ENCODE data around the gene TXNDC15. TPM values are rescaled to one million over a fixed set of nuclear protein-coding genes. Genes with fewer than 3 reads are reported as not detected.

The TXNDC15 gene
- total RNA-seq, 4 donors from 2014 or later: 68.5 to 119 (median 82.6) TPM

DNA sequence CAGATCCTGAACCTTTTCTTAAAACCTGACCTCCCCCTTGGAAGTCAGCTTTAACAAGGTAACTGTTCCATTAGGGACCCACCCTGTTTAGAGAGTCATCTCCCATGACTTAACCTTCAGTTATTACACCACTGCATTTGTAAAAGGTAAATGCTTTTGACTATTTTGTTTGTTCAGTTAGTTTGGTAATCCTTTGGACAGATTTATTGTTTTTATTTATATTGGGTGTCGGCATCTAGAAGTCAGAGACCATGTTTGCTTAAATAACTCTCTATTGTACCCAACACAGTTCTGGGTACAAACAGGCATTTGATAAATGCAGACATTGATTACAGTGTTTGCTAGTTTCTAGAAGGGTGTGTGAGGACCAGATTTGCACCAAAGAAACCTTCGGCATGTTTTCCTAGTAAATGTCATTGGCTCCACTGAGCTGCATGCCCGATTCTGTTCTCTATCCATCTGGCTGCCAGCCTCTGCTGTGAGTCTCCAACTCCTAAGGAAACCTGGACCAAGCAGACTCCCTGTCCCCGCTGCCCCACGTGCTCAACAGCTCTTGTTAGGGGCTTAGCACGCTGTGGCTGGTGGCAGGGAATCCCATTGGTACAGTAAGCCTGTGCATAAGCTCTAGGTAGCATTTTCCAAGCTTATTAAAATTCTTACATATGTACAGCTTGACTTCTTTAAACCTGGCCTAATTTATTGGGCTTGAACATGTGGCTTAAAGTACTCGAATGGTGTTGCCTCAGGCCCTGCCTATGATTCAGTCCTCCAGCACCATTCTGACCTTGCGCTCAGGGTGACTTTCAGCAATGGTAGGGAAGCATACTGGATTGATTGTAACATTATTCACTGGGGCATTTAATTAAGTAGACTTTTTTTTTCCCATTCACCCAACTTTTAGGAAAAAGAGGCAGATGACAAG lies 37.4 kb downstream of the TXNDC15 start:
- Histone ChIP-seq H3K36me3 (peaks cover 0 to 56% of the 10 kb centered on the region in 2 donors), H3K9me3 (no peaks in the 10 kb centered on the region), H3K4me3 (no peak overlapping the region), H3K27ac (no peak overlapping the region), H3K27me3 (no peaks in the 10 kb centered on the region), H3K4me1 (no peaks in the 10 kb centered on the region)
- no peak for ATAC-seq
- TF ChIP-seq POLR2AphosphoS5 (IDR thresholded peaks at IDR 0.05) (no peak), CTCF (IDR thresholded peaks at IDR 0.05) (no peak), POLR2A (IDR thresholded peaks at IDR 0.05) (no peak), EP300 (IDR thresholded peaks at IDR 0.05) (no peak)
- WGBS, 2 donors (ENCODE audit: low coverage in 1 of 2): 90 to 93% methylated on average over 6 of the region's 8 CpGs

GRCh38 chr5:134913254-134913653 lies 39.1 kb downstream of the TXNDC15 start:
- TF ChIP-seq POLR2AphosphoS5 (IDR thresholded peaks at IDR 0.05) (no peak), POLR2A (IDR thresholded peaks at IDR 0.05) (no peak), CTCF (IDR thresholded peaks at IDR 0.05) (no peak), EP300 (IDR thresholded peaks at IDR 0.05) (no peak)
- no peak for ATAC-seq
- H3K4me3 ChIP-seq: no peak overlapping the region

DNA sequence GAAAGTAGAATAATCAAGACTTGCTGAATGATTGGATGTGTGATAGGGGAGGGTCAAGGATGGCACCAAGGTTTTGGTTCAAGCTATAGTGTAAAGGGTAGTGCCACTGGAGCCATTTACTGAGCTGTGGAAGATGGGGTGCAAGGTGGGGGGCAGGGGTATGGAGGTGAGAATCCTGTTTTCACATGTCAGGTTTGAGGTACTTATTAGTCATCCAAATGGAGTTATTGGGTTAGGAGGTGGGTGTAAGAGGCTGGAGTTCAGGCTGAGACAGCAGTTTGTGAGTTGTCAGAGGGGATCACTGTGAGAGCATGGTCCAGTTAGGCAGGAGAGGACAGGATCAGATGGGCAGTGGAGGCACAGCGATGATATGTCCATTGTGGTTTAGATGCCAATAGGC lies 39.6 kb downstream of the TXNDC15 start:
- H3K36me3 ChIP-seq: peaks cover 0 to 59% of the 10 kb centered on the region in 2 donors
- no peaks in the 10 kb centered on the region for H3K27me3 ChIP-seq
- no peak for TF ChIP-seq POLR2A (IDR thresholded peaks at IDR 0.05)
- no peak for TF ChIP-seq POLR2AphosphoS5 (IDR thresholded peaks at IDR 0.05)
- no peak for TF ChIP-seq EP300 (IDR thresholded peaks at IDR 0.05)
- no peak for TF ChIP-seq CTCF (IDR thresholded peaks at IDR 0.05)
- H3K9me3 ChIP-seq: no peaks in the 10 kb centered on the region
- no peak overlapping the region for H3K4me3 ChIP-seq
- H3K4me1 ChIP-seq: peaks cover 0 to 6% (median 0%) of the 10 kb centered on the region in 3 donors
- no peak for ATAC-seq
- 88 to 100% methylated on average over 1 of the region's 1 CpG for WGBS, 2 donors (ENCODE audit: low coverage in 1 of 2)
- H3K27ac ChIP-seq: no peak overlapping the region

More at GRCh38 chr5:134913254-134913653, 39.1 kb downstream of the TXNDC15 start:
- Histone ChIP-seq H3K9me3 (no peaks in the 10 kb centered on the region), H3K36me3 (peaks cover 0 to 59% of the 10 kb centered on the region in 2 donors), H3K4me1 (peaks cover 0 to under 1% (median 0%) of the 10 kb centered on the region in 3 donors), H3K27ac (no peak overlapping the region), H3K27me3 (no peaks in the 10 kb centered on the region)
- WGBS, 2 donors (ENCODE audit: low coverage in 1 of 2): 67 to 100% methylated on average over 2 to 3 of the region's 3 CpGs

GRCh38 chr5:134917070-134917815 lies 43.1 kb downstream of the TXNDC15 start:
- H3K9me3 ChIP-seq: no peaks in the 10 kb centered on the region
- H3K36me3 ChIP-seq: peaks cover 0 to 36% of the 10 kb centered on the region in 2 donors
- TF ChIP-seq POLR2AphosphoS5 (IDR thresholded peaks at IDR 0.05) (no peak), POLR2A (IDR thresholded peaks at IDR 0.05) (no peak), EP300 (IDR thresholded peaks at IDR 0.05) (no peak), CTCF (IDR thresholded peaks at IDR 0.05) (no peak)
- no peak overlapping the region for H3K27ac ChIP-seq
- H3K4me3 ChIP-seq: no peak overlapping the region
- no peaks in the 10 kb centered on the region for H3K27me3 ChIP-seq
- no peak for ATAC-seq
- WGBS, 2 donors (ENCODE audit: low coverage in 1 of 2): 79 to 84% methylated on average over 7 to 8 of the region's 10 CpGs
- peaks cover 0 to 9% (median 0%) of the 10 kb centered on the region in 3 donors for H3K4me1 ChIP-seq
